ENCODE measurements around the gene FIGN. TPM values are rescaled to one million over a fixed set of nuclear protein-coding genes. Genes with fewer than 3 reads are reported as not detected.

The FIGN gene
- total RNA-seq, 2 donors from 2014 or later = 8.9 to 9.8 TPM

DNA sequence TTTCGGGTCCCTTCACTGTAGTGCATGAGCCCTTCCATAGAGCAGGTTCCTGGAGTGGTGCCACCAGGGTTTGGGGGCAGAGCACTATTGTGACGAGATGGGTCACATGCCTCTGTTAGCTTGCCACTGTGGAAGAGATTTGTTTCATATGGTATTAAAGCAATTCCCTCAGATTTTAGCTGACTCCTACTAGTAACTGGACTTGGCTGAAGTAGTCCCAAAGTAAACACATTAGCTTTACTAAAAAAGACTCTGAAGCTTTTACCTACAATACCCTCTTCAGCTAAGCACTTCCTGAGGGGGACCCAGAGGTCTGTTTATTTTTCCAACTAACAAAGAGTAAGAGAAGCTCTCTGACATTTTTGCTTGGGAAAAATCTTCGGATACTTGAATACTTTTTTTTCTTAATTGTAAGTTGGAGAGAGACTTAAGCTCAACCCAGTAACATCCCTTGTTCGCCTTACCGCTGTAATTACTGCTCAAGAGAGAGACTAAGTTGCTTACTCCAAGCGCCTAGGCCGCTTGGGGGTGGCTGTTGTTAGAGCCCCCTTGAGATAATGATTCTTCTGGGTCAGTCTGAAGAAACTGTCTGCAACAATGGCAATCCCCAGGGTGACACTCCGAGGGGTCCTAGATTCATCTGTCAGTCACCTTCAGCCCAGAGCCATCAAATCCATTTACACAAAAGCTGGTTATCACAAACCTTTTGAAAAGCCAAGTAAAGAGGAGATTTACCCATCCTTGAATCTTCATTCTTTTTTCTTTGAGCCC lies 177.4 kb downstream of the FIGN start:
- H3K36me3 ChIP-seq = no peaks in the 10 kb centered on the region
- H3K4me3 ChIP-seq = no peak overlapping the region
- H3K9me3 ChIP-seq = no peaks in the 10 kb centered on the region
- H3K27me3 ChIP-seq = no peaks in the 10 kb centered on the region
- no peak for DNase-seq (ENCODE audit: low spot score)
- no peaks in the 10 kb centered on the region for H3K4me1 ChIP-seq
- TF ChIP-seq, protein P1, sequence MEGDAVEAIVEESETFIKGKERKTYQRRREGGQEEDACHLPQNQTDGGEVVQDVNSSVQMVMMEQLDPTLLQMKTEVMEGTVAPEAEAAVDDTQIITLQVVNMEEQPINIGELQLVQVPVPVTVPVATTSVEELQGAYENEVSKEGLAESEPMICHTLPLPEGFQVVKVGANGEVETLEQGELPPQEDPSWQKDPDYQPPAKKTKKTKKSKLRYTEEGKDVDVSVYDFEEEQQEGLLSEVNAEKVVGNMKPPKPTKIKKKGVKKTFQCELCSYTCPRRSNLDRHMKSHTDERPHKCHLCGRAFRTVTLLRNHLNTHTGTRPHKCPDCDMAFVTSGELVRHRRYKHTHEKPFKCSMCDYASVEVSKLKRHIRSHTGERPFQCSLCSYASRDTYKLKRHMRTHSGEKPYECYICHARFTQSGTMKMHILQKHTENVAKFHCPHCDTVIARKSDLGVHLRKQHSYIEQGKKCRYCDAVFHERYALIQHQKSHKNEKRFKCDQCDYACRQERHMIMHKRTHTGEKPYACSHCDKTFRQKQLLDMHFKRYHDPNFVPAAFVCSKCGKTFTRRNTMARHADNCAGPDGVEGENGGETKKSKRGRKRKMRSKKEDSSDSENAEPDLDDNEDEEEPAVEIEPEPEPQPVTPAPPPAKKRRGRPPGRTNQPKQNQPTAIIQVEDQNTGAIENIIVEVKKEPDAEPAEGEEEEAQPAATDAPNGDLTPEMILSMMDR (IDR thresholded peaks at IDR 0.05) = no peak
- H3K27ac ChIP-seq = no peak overlapping the region

DNA sequence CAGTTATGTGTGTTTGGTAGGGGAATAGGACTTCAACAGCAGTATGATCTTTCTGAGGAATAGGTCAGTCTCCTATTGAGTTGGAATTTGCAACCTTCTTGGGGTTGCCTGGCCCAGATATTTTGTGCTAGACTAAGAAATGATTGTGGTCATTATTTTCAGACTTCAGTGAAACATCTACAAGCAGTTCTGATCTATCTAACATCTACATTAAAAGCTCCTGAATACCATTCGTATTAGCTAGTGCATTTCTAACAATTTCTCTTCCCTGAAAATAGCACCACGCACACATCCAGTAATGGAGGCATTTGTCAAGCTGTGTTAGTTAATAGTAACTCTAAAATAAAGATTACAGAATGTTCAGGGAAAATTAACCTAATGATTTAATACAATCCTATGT lies 179.3 kb downstream of the FIGN start:
- DNase-seq (ENCODE audit: low spot score) = no peak
- Histone ChIP-seq H3K4me3 (no peak overlapping the region), H3K27me3 (no peaks in the 10 kb centered on the region), H3K4me1 (no peaks in the 10 kb centered on the region), H3K27ac (no peak overlapping the region), H3K36me3 (no peaks in the 10 kb centered on the region), H3K9me3 (no peaks in the 10 kb centered on the region)
- TF ChIP-seq, protein P1 (IDR thresholded peaks at IDR 0.05) = no peak

DNA sequence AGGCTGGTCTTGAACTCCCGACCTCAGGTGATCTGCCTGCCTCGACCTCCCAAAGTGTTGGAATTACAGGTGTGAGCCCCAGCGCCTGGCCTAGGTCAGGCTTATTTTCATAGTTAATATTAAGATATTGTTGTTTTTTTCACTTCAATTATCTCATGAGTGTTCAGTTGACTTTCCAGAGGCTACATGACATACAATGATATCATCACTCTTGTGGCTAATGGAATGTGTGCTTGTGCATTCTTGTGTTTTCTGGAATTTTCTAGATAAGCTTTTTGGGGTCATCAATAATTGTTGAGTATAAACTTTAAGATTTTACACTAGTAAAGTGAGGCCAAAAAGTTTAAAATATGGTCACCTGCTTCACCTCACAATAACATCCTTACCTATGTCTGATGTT lies 180.9 kb downstream of the FIGN start:
- no peaks in the 10 kb centered on the region for H3K9me3 ChIP-seq
- H3K27me3 ChIP-seq = no peaks in the 10 kb centered on the region
- no peak overlapping the region for H3K27ac ChIP-seq
- TF ChIP-seq, protein P1 (IDR thresholded peaks at IDR 0.05) = no peak
- no peaks in the 10 kb centered on the region for H3K4me1 ChIP-seq
- H3K36me3 ChIP-seq = no peaks in the 10 kb centered on the region
- no peak overlapping the region for H3K4me3 ChIP-seq
- no peak for DNase-seq (ENCODE audit: low spot score)

DNA sequence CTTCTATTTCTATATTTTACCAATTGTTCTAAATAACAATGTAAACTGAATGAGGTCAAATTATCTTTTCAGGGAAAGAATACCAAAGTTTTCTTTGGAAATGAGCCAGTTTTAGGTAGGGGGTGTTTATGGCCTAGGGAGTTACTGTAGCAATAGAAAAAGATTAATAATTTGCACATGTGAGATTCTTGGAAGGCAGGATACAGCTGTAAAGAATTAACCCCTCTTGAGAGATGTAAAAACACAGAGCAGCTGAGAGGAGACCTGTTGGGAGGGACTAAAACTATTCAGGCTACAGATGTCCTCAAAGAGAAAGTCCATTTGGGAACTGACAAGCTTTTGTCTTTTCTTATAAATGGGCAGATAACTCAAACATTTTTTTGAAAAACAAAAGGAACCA lies 182.2 kb downstream of the FIGN start:
- Histone ChIP-seq H3K27me3 (no peaks in the 10 kb centered on the region), H3K9me3 (no peaks in the 10 kb centered on the region), H3K4me1 (no peaks in the 10 kb centered on the region), H3K36me3 (no peaks in the 10 kb centered on the region), H3K4me3 (no peak overlapping the region), H3K27ac (no peak overlapping the region)
- TF ChIP-seq, protein P1 (IDR thresholded peaks at IDR 0.05) = no peak
- no peak for DNase-seq (ENCODE audit: low spot score)

DNA sequence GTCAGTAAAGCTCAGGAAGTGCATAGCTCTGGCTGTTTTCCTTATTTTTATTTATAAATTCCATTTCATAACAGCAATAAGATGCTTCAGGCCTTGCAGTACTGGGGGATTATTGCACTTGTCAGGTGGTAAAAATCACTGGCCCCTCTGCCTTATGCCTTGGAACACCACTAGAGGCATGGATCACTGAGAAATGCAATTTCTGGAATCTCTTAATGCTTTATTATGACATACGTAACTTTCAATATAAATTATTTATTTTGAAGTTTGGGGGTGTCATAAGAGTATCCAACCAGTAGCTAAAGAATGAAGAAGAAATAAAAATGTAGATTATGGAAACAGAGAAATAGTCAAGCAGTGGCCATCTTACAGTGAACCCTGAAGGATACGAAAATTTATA lies 183.1 kb downstream of the FIGN start:
- Histone ChIP-seq H3K4me3 (no peak overlapping the region), H3K27me3 (no peaks in the 10 kb centered on the region), H3K36me3 (no peaks in the 10 kb centered on the region), H3K27ac (no peak overlapping the region), H3K9me3 (no peaks in the 10 kb centered on the region), H3K4me1 (no peaks in the 10 kb centered on the region)
- TF ChIP-seq, protein P1 (IDR thresholded peaks at IDR 0.05) = no peak
- no peak for DNase-seq (ENCODE audit: low spot score)
